PC-9 (cell line): ENCODE data around the gene KIF26B. TPM values are rescaled to one million over a fixed set of nuclear protein-coding genes. Genes with fewer than 3 reads are reported as not detected.

Source experiments
- BruUV-seq: library from RNA; stranded (reverse); fragments of 400-500 nt; replicated peaks from 2 replicates; lab custom pipeline; 2021; lab: Mats Ljungman, UMichigan
- CTCF ChIA-PET: fragments of 300-600 bp; sonication (Branson Sonifier 250); formaldehyde crosslinking; loops from one replicate; lab custom pipeline; 2022; ENCODE audit warnings: antibody characterized with exemption; lab: Charles Lee
- POLR2A ChIA-PET: fragments of 300-600 bp; sonication (Branson Sonifier 250); formaldehyde crosslinking; loops from one replicate; lab custom pipeline; 2022; ENCODE audit warnings: antibody characterized with exemption; ENCODE audit not compliant: unreplicated experiment; lab: Charles Lee
- DNase-seq, 2 experiments: peaks; one replicate each; pipeline versions ENCODE4 v3.0.0 to v3.0.0-alpha.2; 2015 to 2022; ENCODE audit warnings: mixed read lengths in 1 of 2
- H2AFZ ChIP-seq: fragments of 200-600 bp; sonication (generic); 2 replicates; pipeline ENCODE4 v1.8.1; 2017; ENCODE audit warnings: antibody characterized with exemption
- H3F3A ChIP-seq: fragments of 200-600 bp; sonication (generic); 2 replicates; pipeline ENCODE4 v1.8.1; 2017; ENCODE audit warnings: antibody characterized with exemption, mild to moderate bottlenecking, low read depth; ENCODE audit not compliant: insufficient read depth
- H3K27ac ChIP-seq: fragments of 200-600 bp; sonication (generic); 2 replicates; pipeline ENCODE4 v1.6.1; 2016; ENCODE audit warnings: mixed run types
- H3K27me3 ChIP-seq: fragments of 200-600 bp; sonication (generic); 2 replicates; pipeline ENCODE4 v1.6.1; 2016; ENCODE audit warnings: low read depth, mixed run types; ENCODE audit not compliant: insufficient read depth
- H3K36me3 ChIP-seq: fragments of 200-600 bp; sonication (generic); 2 replicates; pipeline ENCODE4 v1.6.1; 2016; ENCODE audit warnings: low read depth, mixed run types
- H3K4me1 ChIP-seq: fragments of 200-600 bp; sonication (generic); replicated peaks from 2 replicates; pipeline ENCODE4 v1.6.1; 2016; ENCODE audit warnings: mixed run types; ENCODE audit not compliant: insufficient read depth
- H3K4me2 ChIP-seq: fragments of 200-600 bp; sonication (generic); 2 replicates; pipeline ENCODE4 v1.6.1; 2017; ENCODE audit warnings: mixed run types
- H3K4me3 ChIP-seq: fragments of 200-600 bp; sonication (generic); 2 replicates; pipeline ENCODE4 v1.6.1; 2016; ENCODE audit warnings: mixed run types
- H3K79me2 ChIP-seq: fragments of 200-600 bp; sonication (generic); 2 replicates; pipeline ENCODE4 v1.6.1; 2017; ENCODE audit warnings: low read depth, mixed run types
- H3K9me2 ChIP-seq: fragments of 200-600 bp; sonication (generic); 2 replicates; pipeline ENCODE4 v1.8.1; 2017; ENCODE audit warnings: mild to moderate bottlenecking; ENCODE audit not compliant: insufficient read depth
- H3K9me3 ChIP-seq: fragments of 200-600 bp; sonication (generic); 2 replicates; pipeline ENCODE4 v1.8.1; 2016; ENCODE audit warnings: low read depth; ENCODE audit not compliant: insufficient read depth
- H4K20me1 ChIP-seq: fragments of 200-600 bp; sonication (generic); 2 replicates; pipeline ENCODE4 v1.8.1; 2017; ENCODE audit not compliant: insufficient read depth
- CTCF ChIP-seq: fragments of 200-600 bp; sonication (generic); conservative IDR thresholded peaks from 2 replicates; pipeline ENCODE4 v1.6.1; 2017; ENCODE audit warnings: mixed run types, antibody characterized with exemption, mild to moderate bottlenecking, moderate library complexity
- EZH2 ChIP-seq: fragments of 200-600 bp; sonication (generic); IDR thresholded peaks from 2 replicates; pipeline ENCODE4 v1.8.0; 2017; ENCODE audit warnings: antibody characterized with exemption, low read depth
- intact Hi-C: fragments of 100-400 bp; cut with micrococcal nuclease; formaldehyde crosslinking; loops from one replicate; pipeline ENCODE4 v1.10.0; 2022; ENCODE audit not compliant: unreplicated experiment
- total RNA-seq: library from RNA; stranded (reverse); gene quantifications from 2 replicates; pipeline ENCODE4 v1.2.3, GENCODE V29; 2021

KIF26B gene
- total RNA-seq, 1 experiment from 2014 or later, result 0.11 TPM

- no peaks in the 10 kb centered on the region for H3F3A ChIP-seq
- no peak overlapping the region for H3K4me2 ChIP-seq
- no peaks in the 10 kb centered on the region for H3K36me3 ChIP-seq
- no peaks in the 10 kb centered on the region for H4K20me1 ChIP-seq
- BruUV-seq, result no TSS peak
- no peak for DNase-seq
- no peaks in the 10 kb centered on the region for H3K4me1 ChIP-seq
- TF ChIP-seq EZH2 (no peak), CTCF (no peak)
- ChIA-PET POLR2A (no interaction called here), CTCF (no interaction called here)
- no peak overlapping the region for H2AFZ ChIP-seq
- no peak overlapping the region for H3K4me3 ChIP-seq
- H3K9me3 ChIP-seq, result no peaks in the 10 kb centered on the region
- intact Hi-C loops, result no loop called here
- H3K79me2 ChIP-seq, result no peaks in the 10 kb centered on the region
- H3K27me3 ChIP-seq, result peaks cover 73% of the 10 kb centered on the region
- no peak overlapping the region for H3K27ac ChIP-seq
- H3K9me2 ChIP-seq, result no peaks in the 10 kb centered on the region
Measured at GRCh38 chr1:245688536-245689453, 534.0 kb downstream of the KIF26B start.

GRCh38 chr1:245690156-245690690 is 535.4 kb downstream of the KIF26B start:
- H3K27ac ChIP-seq, result no peak overlapping the region
- no peaks in the 10 kb centered on the region for H3K9me2 ChIP-seq
- H3K4me2 ChIP-seq, result no peak overlapping the region
- no peaks in the 10 kb centered on the region for H3K36me3 ChIP-seq
- peaks cover 73% of the 10 kb centered on the region for H3K27me3 ChIP-seq
- H3K9me3 ChIP-seq, result no peaks in the 10 kb centered on the region
- no peak overlapping the region for H2AFZ ChIP-seq
- H3F3A ChIP-seq, result no peaks in the 10 kb centered on the region
- DNase-seq, result no peak
- H3K4me3 ChIP-seq, result no peak overlapping the region
- CTCF ChIA-PET, result no interaction called here
- BruUV-seq, result no TSS peak
- H3K79me2 ChIP-seq, result no peaks in the 10 kb centered on the region
- H3K4me1 ChIP-seq, result no peaks in the 10 kb centered on the region
- intact Hi-C loops, result no loop called here
- TF ChIP-seq CTCF, result no peak
- TF ChIP-seq EZH2, result no peak
- H4K20me1 ChIP-seq, result no peaks in the 10 kb centered on the region
- POLR2A ChIA-PET, result no interaction called here

GRCh38 chr1:245690946-245691541 is 536.3 kb downstream of the KIF26B start:
- intact Hi-C loops, result no loop called here
- peaks cover 75% of the 10 kb centered on the region for H3K27me3 ChIP-seq
- H3K79me2 ChIP-seq, result no peaks in the 10 kb centered on the region
- ChIA-PET CTCF (no interaction called here), POLR2A (no interaction called here)
- H3K27ac ChIP-seq, result no peak overlapping the region
- no TSS peak for BruUV-seq
- no peaks in the 10 kb centered on the region for H4K20me1 ChIP-seq
- no peaks in the 10 kb centered on the region for H3K9me2 ChIP-seq
- H3K4me2 ChIP-seq, result no peak overlapping the region
- no peaks in the 10 kb centered on the region for H3K9me3 ChIP-seq
- no peak for TF ChIP-seq EZH2
- no peaks in the 10 kb centered on the region for H3K36me3 ChIP-seq
- no peak for DNase-seq
- no peak overlapping the region for H3K4me3 ChIP-seq
- no peaks in the 10 kb centered on the region for H3F3A ChIP-seq
- H2AFZ ChIP-seq, result no peak overlapping the region
- no peaks in the 10 kb centered on the region for H3K4me1 ChIP-seq
